Activated CD4-positive, alpha-beta T cell treated with anti-CD3 and anti-CD28 coated beads for 24 hours (primary cell): ENCODE results near the gene EEF1G.
"Not testable (repeated sequence)": the region's sequence is repeated elsewhere in the genome, so short reads cannot be mapped to it uniquely, and the experiment has no call there.

ENCODE experiments used
- DNase-seq, 2 donors: peaks; one replicate each; pipeline ENCODE4 v3.0.0-alpha.2; 2020; ENCODE audit warnings: low read depth in 2 of 2

Gene EEF1G, protein sequence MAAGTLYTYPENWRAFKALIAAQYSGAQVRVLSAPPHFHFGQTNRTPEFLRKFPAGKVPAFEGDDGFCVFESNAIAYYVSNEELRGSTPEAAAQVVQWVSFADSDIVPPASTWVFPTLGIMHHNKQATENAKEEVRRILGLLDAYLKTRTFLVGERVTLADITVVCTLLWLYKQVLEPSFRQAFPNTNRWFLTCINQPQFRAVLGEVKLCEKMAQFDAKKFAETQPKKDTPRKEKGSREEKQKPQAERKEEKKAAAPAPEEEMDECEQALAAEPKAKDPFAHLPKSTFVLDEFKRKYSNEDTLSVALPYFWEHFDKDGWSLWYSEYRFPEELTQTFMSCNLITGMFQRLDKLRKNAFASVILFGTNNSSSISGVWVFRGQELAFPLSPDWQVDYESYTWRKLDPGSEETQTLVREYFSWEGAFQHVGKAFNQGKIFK

DNA sequence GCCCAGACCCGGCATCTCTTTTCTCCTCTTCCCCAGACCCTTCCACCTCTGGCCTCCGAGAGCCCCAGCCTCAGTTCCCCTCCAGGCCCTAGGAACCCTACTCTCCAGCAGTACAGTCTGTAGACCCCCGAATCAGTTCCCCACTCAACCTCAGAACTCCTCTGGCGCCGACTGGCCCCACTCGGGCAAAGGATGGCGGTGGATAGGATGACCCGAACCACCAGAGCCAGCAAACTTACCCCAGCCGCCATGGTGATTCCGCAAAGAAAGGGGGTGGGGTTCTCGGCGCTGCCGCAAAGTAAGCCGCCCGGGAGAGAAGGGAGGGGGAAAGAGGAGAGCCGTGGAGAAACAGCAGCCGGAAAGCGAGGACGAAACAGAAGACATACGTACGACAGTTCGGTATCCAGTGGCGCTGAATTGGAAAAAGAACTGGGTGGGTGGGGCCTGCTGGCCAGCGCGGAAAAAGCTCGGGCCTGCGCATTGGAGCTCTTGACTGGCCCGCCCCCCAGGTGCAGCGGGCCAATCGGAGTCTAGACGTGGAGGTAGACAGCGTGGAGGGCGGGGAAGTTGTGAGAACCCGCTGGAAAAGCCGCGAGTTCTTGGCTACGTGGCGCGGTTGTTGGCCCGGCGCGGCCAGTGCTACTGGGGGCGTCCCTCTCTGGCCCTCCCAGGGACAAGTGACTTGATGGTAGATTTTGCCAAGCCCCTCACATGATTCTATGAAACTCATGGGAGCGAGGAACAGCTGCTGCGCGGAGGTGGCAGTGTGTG is at the start of gene EEF1G:
Gene EEF1G, minus strand, starts transcription at position 300 of the 771 bp plus-strand sequence. Its CDS starts 49 bp downstream, at position 251.
- DNase-seq = peak; percentile 92 to 96

DNA sequence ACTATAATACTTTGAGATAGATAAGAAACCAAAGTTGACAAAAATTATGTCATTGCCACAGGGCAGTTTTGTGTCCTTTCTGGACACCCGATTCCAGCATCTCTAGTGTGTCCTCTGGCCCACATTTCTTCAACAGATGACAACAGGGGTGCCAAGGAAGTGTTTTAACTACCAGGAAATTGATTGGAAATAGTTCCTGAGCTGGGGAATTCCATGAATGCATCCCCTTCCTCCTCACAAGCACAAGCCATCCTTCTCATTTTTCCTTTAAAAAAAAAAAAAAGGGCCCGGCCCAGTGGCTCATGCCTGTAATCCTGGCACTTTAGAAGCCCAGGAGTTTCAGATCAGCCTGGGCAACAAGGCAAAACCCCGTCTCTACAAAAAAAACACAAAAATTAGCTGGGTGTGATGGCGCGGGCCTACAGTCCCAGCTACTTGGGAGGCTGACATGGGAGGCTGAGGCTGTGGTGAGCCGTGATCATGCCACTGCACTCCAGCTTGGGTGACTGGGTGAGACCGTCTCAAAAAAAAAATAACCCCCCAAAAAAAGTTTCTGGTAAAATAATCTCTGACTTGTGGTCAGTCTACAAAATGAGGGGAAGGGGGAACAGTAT is 48.9 kb upstream of the EEF1G start:
- no peak for DNase-seq

DNA sequence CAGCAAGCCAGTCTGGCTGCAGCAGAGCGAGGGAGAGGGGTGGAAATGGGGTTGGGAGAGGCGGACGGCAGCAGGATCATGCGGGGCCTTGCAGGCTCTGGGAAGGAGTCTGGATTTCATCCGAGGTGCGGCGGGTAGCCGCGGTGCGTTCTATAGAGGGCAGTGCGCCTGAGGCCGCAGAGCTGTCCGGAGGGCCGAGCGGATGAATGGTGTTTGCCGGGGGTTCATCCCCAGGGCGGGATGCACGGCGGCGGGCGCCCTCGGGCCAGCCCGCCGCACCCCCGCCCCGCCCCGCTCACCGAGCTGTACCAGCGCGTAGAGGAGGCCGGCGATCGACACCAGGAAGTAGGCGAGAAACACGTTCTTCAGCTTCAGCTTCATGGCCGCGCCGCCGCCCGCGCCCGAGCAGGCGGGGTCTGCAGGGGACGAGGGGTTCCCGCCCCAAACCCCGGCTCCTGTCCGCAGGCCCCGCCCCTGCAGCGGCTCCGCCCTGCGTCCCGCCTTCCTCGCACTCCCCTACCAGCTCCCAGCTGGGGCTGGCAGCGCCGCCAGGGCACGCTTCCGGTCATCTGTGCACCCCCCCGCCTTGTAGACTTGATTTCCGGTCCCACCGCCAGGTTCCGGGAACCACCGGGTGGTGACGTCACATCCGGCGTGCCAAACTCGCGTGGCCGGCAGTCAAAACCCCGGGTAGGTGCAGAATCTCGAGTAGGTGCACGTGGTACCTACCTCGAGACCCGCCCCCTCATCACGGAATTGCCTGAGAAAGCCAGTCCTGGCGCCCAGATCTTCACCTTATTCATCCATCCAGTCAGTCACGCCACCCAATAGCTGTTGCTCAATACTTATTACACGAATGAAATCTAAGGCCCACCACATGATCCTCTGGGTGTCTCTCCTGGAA is 48.1 kb upstream of the EEF1G start, which contains the start of gene B3GAT3:
Gene B3GAT3, minus strand, starts transcription at position 420 of the 904 bp plus-strand sequence. Its CDS starts 39 bp downstream, at position 381.
- DNase-seq = peak; percentile 89 to 96

GRCh38 chr11:62621027-62621566 is 47.4 kb upstream of the EEF1G start:
- no peak for DNase-seq

DNA sequence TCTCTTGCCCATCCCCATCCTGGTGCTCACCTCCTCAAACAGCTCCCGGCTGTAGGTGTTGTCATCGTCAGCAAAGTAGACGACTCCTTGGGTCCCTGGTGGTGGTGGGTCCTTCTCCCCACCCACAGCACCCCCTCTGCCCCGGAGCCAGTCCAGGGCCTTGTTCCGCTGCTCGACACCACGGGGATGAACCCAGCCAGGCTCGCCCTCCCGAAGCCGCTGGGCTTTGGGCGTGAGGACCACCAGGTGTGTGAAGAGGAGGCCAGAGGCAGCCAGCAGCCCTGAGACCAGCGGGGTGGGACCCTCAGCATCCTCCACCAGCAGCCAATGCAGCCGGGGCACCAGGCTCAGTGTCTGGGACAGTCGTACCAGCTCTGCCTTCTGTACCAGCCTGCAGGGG is 43.3 kb upstream of the EEF1G start:
- not testable (repeated sequence) for DNase-seq

DNA sequence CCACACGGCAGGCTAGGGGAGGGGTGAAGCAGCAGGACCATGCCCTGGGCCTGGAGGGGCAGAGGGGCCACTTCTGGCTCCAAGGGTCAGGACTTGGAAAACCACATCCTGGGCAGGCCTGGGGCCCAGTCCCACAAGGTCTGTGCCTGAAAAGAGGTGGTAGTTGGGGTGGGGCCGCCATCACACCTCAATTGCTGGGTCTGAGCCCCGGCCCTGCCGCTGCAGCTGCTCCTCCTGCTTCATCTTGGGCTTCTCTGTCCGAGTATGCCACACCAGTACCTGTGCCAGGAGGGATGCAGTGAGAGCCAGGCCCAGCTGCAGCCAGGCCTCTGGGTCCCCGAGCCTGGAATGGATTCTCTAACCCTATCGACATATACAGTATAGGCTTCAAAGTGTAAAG is 41.8 kb upstream of the EEF1G start:
- DNase-seq = no peak

DNA sequence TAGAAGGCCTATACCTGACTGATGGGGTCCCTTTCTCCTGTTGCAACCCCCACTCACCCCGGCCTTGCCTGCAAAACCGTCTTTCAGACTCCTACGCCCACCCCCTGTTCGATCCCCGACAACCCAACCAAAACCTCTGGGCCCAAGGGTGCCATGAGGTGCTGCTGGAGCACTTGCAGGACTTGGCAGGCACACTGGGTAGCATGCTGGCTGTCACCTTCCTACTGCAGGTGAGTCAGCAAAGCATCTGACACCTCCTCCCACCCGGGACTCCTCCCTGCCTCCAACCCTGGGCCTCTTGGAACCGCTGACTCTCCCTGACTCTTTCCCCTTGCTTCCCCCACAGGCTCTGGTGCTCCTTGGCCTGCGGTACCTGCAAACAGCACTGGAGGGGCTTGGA is 40.6 kb upstream of the EEF1G start:
- DNase-seq = peak; percentile 29 to 47

- no peak for DNase-seq
Measured at GRCh38 chr11:62613291-62613778, 39.6 kb upstream of the EEF1G start.

DNA sequence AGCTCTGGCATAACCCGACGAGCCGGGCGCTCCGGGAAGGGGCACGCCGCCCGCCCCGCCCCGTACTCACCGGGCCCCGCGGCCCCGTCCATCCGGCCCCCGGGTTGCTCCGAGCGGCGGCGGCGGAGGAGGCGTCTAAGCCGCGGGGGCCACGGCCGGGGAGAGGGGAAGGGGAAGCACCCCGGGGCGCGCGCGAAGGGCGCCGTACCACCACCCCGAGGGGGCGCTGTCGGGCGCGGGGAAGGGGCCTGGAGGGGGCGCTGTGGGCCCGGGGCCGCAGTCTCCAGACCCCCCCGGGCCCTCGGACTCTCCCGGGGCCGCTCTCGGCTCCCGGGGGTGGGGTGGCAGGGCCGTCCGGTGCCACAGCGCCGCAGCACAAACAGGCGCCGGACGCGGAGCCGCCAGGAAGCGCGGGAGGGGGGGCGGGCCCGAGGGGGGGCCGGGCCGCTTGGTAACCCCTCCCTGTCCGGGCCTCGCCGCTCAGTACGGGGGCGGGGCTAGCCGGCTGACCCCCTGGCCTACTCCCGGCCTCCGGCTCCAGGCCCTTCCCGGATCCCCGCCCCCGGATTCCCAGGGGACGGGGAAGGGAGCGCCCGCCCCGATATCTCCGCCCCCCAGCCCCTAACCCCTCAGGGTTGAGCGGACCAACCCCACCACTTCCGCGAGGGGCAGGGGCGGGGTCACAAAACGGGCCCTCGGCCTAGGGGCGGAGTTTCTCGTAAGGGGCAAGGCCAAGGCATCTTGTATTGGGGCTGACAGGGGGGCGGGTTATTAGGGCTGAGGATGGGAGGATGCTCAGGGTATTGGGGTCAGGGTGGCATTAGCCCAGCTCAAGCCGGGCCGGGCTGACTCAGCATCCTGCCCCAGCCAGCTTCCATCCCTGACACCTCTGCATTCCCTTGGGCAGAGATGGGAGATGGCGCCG is 38.9 kb upstream of the EEF1G start, which contains the start of the genes EML3 and ROM1:
Gene EML3, minus strand, starts transcription at position 410 of the 925 bp plus-strand sequence. Its CDS starts 318 bp downstream, at position 92.
Gene ROM1, plus strand, starts transcription at position 892 of the 925 bp plus-strand sequence. Its CDS starts 25 bp downstream, at position 917.
- peak; percentile 78 to 86 for DNase-seq

DNA sequence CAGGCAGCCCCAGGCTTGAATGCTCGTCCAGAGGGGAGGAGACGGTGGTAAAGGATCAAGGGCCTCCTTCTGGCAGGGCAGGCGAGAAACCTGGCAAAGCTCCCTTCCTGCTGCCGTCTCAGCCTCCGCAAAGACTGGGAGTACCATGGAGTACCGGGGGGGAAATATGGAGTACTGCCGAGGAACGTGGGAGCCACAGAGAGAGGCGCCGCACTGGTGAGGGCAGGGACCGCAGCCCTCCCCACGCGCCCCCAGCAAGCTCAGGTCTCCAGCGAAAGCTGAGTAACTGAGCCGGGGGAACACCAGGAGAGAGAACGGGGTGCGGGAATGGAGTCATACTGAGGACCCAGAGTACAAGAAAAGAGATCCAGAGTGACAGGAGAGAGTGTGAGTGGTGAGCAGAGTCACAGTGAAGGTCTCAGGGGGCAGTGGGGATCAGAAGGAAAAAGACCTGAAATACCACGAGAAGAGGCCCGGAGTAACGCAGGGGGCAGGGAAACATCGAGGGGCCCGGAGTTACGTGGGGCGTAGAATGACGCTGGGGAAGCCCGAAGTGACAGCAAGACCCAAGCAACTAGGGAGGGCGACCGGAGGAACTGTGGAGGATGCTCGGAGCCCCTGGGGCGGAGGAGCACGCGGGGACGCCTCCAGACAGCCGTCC is 38.1 kb upstream of the EEF1G start:
- DNase-seq = peak; percentile 38 to 39

GRCh38 chr11:62610814-62611704 is 37.4 kb upstream of the EEF1G start:
- DNase-seq = no peak

DNA sequence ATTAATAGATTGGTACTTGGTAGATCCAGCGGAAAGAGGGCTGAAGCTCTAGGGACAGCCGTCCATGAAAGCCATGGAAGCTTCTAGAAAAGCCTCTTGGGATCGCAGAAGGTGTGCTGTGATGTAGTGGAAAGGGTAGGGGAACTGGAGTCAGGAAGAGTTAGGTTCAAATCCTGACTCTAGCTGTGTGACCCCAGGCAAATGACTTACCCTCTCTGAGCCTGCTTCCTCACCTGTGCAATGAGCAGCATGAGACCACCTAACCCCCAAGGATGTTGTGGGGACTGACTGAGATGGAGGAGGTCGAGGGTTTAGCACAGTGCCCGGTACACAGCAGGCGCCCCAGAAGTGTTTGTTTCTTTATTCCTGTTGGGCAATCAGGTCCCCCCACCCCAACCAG is 36.7 kb upstream of the EEF1G start:
- no peak for DNase-seq

DNA sequence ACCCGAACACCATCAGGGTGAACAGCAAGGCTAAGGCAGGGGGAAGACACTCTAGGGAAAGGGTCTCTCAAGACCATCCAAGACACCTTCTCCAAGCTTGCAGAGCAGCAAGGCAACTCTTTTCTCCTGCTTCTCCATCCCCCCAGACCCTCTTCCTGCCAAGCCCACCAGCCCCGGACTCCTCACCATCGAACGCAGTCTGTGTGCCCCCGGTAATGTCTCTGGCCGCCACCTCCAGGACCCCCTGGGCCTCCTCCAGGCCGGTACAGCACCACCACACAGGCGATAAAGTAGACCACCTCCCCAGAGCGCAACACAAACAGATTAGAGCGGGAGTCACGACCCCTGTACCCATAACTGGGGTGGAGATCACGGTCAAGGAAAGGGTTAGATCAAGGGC is 35.1 kb upstream of the EEF1G start:
- DNase-seq = no peak

DNA sequence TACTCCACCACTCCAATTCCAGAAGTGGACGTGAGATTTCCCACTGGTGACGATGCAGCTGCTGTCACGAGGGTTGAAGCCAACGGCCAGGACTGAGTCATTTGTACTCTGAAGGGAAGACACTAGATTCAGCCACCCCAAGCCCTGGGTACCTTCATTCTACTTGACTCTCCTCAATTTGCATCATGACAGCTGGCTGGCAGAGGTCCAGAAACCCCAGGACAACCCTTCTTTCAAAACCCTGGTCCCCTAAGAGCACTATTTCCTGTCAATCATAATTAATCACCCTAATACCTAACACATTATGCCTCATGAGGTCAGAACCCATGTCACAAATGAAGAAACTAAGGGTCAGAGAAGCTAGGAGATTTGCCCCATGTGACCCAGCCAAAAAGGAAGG is 34.0 kb upstream of the EEF1G start:
- DNase-seq = no peak

GRCh38 chr11:62605902-62606301 is 32.2 kb upstream of the EEF1G start:
- no peak for DNase-seq

DNA sequence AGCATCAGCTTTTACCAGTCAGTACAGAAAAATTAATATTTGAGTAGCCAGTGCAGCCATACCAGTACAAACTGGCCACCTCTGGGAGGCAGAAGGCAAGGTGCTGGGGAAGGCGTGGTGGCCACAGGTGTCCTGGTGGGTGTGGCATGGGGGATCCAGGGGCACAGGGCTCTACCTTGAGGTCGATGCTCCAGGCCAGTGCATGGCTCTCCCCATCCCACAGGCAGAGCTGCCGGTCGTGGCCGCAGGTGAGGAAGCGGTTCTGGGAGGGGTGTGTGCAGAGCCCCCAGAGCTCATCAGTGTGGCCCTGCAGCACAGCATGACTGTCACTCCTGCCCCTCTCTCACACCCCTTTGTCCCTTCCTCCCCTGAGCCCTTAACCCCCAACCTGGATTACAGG is 31.8 kb upstream of the EEF1G start:
- no peak for DNase-seq

GRCh38 chr11:62604460-62605120 is 30.9 kb upstream of the EEF1G start:
- DNase-seq = no peak
